ENCODE measurements around the gene NUB1. TPM values are rescaled to one million over a fixed set of nuclear protein-coding genes. Genes with fewer than 3 reads are reported as not detected.

Gene NUB1
- total RNA-seq, 1 donor from 2014 or later: 61.1 TPM

GRCh38 chr7:151386301-151387160, 44.9 kb downstream of the NUB1 start:
- no peak for FAIRE-seq
- no peak for DNase-seq (ENCODE audit: low spot score in 2 of 2)

GRCh38 chr7:151387161-151388006, 45.8 kb downstream of the NUB1 start:
- no peak for DNase-seq (ENCODE audit: low spot score in 2 of 2)
- no peak for FAIRE-seq

- DNase-seq (ENCODE audit: low spot score in 2 of 2) (no peak), FAIRE-seq (no peak)
These were observed 46.3 kb downstream of the NUB1 start for GRCh38 chr7:151388007-151388297.

GRCh38 chr7:151388430-151388829, 46.8 kb downstream of the NUB1 start:
- FAIRE-seq (no peak), DNase-seq (ENCODE audit: low spot score in 2 of 2) (no peak)

- FAIRE-seq (no peak), DNase-seq (ENCODE audit: low spot score in 2 of 2) (no peak)
These were observed 47.6 kb downstream of the NUB1 start for GRCh38 chr7:151389096-151389767.

- FAIRE-seq (no peak), DNase-seq (ENCODE audit: low spot score in 2 of 2) (no peak)
These were observed 48.4 kb downstream of the NUB1 start for GRCh38 chr7:151389768-151390597.

GRCh38 chr7:151390598-151391357, 49.2 kb downstream of the NUB1 start:
- FAIRE-seq: no peak
- DNase-seq (ENCODE audit: low spot score in 2 of 2): no peak

GRCh38 chr7:151391358-151391730, 49.7 kb downstream of the NUB1 start:
- FAIRE-seq (no peak), DNase-seq (ENCODE audit: low spot score in 2 of 2) (no peak)

GRCh38 chr7:151392002-151392401, 50.4 kb downstream of the NUB1 start:
- FAIRE-seq: no peak
- DNase-seq (ENCODE audit: low spot score in 2 of 2): no peak

GRCh38 chr7:151392426-151392825, 50.8 kb downstream of the NUB1 start:
- no peak for DNase-seq (ENCODE audit: low spot score in 2 of 2)
- no peak for FAIRE-seq

- DNase-seq (ENCODE audit: low spot score in 2 of 2) (no peak), FAIRE-seq (no peak)
These were observed 51.7 kb downstream of the NUB1 start for GRCh38 chr7:151393031-151393977.

- DNase-seq (ENCODE audit: low spot score in 2 of 2) (no peak), FAIRE-seq (no peak)
These were observed 52.7 kb downstream of the NUB1 start for GRCh38 chr7:151394076-151395035.

GRCh38 chr7:151395036-151395367, 53.4 kb downstream of the NUB1 start:
- DNase-seq (ENCODE audit: low spot score in 2 of 2) (no peak), FAIRE-seq (no peak)

- DNase-seq (ENCODE audit: low spot score in 2 of 2): no peak
- no peak for FAIRE-seq
These were observed 54.8 kb downstream of the NUB1 start for GRCh38 chr7:151396328-151396970.

GRCh38 chr7:151397026-151397425, 55.4 kb downstream of the NUB1 start:
- DNase-seq (ENCODE audit: low spot score in 2 of 2): no peak
- FAIRE-seq: no peak

GRCh38 chr7:151398446-151399304, 57.1 kb downstream of the NUB1 start:
- FAIRE-seq: no peak
- no peak for DNase-seq (ENCODE audit: low spot score in 2 of 2)

Data from frontal cortex (tissue), 4 donors.